Activated naive CD8-positive, alpha-beta T cell treated with anti-CD3 and anti-CD28 coated beads for 36 hours (primary cell): ENCODE data around the gene CCSER2. TPM values are rescaled to one million over a fixed set of nuclear protein-coding genes. Genes with fewer than 3 reads are reported as not detected.

ENCODE experiments used
- DNase-seq: peaks from one replicate; pipeline ENCODE4 v3.0.0; 2021
- H3K27ac Mint-ChIP-seq: one replicate; pipeline ENCODE4 v1.8.0; 2022; ENCODE audit warnings: mild to moderate bottlenecking, moderate library complexity, mixed read lengths
- H3K27me3 Mint-ChIP-seq: one replicate; pipeline ENCODE4 v1.8.0; 2022; ENCODE audit warnings: mild to moderate bottlenecking, mixed read lengths
- H3K36me3 Mint-ChIP-seq: one replicate; pipeline ENCODE4 v1.8.0; 2021; ENCODE audit warnings: mild to moderate bottlenecking, mixed read lengths
- H3K4me1 Mint-ChIP-seq: one replicate; pipeline ENCODE4 v1.8.0; 2021; ENCODE audit warnings: mixed read lengths
- H3K4me3 Mint-ChIP-seq: one replicate; pipeline ENCODE4 v1.8.0; 2022; ENCODE audit warnings: mild to moderate bottlenecking, moderate library complexity, mixed read lengths
- H3K9me3 Mint-ChIP-seq: one replicate; pipeline ENCODE4 v1.8.0; 2022; ENCODE audit warnings: mixed read lengths
- total RNA-seq, 2 experiments: library from RNA; stranded (reverse); gene quantifications; one replicate each; pipeline ENCODE4 v1.2.3, GENCODE V29; 2021

CCSER2 gene
- total RNA-seq, 2 experiments from 2014 or later, result 42.4 to 43.8 TPM

DNA sequence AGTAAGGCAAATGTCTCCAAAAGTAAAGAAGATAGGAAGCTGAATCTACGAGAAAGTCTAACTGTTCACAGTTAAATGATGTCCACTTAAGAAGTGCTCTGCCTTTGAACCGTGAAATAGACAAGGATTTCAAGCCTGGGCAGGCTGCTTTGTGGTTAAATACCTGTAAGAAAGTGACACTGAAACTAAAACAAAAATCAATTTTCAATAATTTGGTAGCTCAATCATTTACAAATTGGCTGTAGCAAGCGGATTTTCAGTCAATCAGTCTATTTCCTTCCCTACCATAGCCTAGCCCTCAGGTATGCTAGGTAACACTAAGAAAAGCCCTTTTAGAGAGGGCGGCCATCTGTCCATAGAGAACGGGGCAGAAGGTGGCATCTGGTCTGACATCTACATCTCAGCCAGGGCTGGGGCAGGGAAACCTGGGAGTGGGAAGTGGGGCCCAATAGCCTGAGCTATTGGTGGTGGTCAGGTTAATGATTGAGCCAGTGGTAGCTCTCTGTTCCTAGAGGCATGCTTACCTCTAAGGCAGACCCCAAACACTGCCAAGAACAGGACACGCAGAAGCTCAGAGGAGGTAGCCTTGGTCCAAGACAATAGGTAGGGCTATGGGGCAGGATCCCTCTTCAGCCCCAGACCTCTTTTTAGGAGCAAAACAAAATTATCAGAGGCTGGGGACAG lies 223.2 kb downstream of the CCSER2 start:
- H3K27me3 Mint-ChIP-seq, result peaks cover 5% of the 10 kb centered on the region
- H3K4me3 Mint-ChIP-seq, result no peak overlapping the region
- H3K4me1 Mint-ChIP-seq, result no peaks in the 10 kb centered on the region
- no peaks in the 10 kb centered on the region for H3K9me3 Mint-ChIP-seq
- no peaks in the 10 kb centered on the region for H3K36me3 Mint-ChIP-seq
- H3K27ac Mint-ChIP-seq, result no peak overlapping the region
- DNase-seq, result no peak

- Mint-ChIP-seq H3K36me3 (no peaks in the 10 kb centered on the region), H3K27ac (no peak overlapping the region), H3K27me3 (peaks cover 5% of the 10 kb centered on the region), H3K4me1 (no peaks in the 10 kb centered on the region), H3K9me3 (no peaks in the 10 kb centered on the region), H3K4me3 (no peak overlapping the region)
- DNase-seq, result no peak
Observed at GRCh38 chr10:84552478-84552877, 224.1 kb downstream of the CCSER2 start.

DNA sequence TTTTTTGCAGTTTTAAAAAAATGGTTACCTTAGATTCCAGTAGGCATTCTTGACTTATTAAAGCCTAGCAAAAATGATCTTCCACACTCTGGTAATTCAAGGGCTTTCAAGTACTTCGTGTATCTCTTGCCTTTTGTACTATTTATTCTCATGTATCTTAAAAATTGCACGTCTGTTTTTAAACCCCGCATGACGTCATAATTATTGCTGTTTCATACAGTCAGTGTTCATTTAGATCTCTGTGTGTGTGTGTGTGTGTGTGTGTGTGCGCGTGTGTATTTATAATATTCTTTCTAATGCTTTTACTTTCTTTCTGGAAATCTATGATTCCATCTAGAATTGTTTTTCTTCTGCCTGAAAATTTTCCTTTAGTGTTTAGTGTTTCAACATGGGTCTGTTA lies 234.2 kb downstream of the CCSER2 start:
- Mint-ChIP-seq H3K4me1 (no peaks in the 10 kb centered on the region), H3K4me3 (no peak overlapping the region), H3K27ac (no peak overlapping the region), H3K36me3 (no peaks in the 10 kb centered on the region), H3K9me3 (no peaks in the 10 kb centered on the region), H3K27me3 (peaks cover 47% of the 10 kb centered on the region)
- DNase-seq, result no peak

DNA sequence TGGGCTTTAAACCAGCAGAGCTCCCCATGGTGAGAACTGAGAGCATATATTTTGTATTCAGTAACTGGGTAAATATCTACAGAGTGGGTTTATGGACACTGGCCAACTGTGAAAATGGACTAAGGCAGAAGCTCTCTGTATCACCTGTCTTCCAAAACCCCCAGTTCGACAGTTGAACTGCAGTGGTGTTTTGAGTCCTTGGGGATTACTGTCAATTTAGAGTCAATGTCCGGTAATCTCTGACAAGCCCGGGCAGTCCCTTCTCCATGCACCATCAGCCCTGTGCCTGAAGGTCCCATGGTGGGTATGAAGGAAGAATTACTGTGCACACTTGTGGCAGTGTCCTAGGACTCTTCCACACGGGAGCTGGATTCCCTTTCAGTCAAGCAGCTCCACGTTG lies 235.0 kb downstream of the CCSER2 start:
- H3K27me3 Mint-ChIP-seq, result peaks cover 51% of the 10 kb centered on the region
- no peaks in the 10 kb centered on the region for H3K36me3 Mint-ChIP-seq
- no peaks in the 10 kb centered on the region for H3K9me3 Mint-ChIP-seq
- no peaks in the 10 kb centered on the region for H3K4me1 Mint-ChIP-seq
- DNase-seq, result no peak
- no peak overlapping the region for H3K27ac Mint-ChIP-seq
- no peak overlapping the region for H3K4me3 Mint-ChIP-seq

DNA sequence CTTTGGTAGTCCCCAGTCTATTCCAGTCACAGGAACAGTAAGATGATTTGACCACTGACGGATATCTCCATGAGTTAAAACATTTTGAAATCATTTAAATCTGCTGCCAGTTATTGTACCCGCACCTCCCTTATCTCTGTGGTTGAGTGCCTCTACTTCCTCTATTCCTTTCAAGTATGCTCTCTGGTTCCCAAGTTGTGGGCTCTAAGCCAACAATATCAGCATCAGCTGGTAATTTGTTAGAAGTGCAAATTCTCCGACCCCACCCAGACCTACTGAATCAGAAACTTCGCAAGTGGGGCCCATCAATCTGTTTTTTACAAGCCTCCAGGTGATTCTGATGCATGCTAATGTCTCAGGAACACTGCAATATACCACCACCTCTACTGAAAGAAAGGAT lies 235.5 kb downstream of the CCSER2 start:
- no peaks in the 10 kb centered on the region for H3K36me3 Mint-ChIP-seq
- no peak overlapping the region for H3K27ac Mint-ChIP-seq
- no peak overlapping the region for H3K4me3 Mint-ChIP-seq
- H3K4me1 Mint-ChIP-seq, result no peaks in the 10 kb centered on the region
- no peak for DNase-seq
- peaks cover 54% of the 10 kb centered on the region for H3K27me3 Mint-ChIP-seq
- H3K9me3 Mint-ChIP-seq, result no peaks in the 10 kb centered on the region

- no peak for DNase-seq
- Mint-ChIP-seq H3K27ac (no peak overlapping the region), H3K27me3 (peaks cover 59% of the 10 kb centered on the region), H3K9me3 (no peaks in the 10 kb centered on the region), H3K4me3 (no peak overlapping the region), H3K4me1 (no peaks in the 10 kb centered on the region), H3K36me3 (no peaks in the 10 kb centered on the region)
Observed at GRCh38 chr10:84565881-84566582, 237.6 kb downstream of the CCSER2 start.

GRCh38 chr10:84567133-84567532 lies 238.7 kb downstream of the CCSER2 start:
- Mint-ChIP-seq H3K4me1 (no peaks in the 10 kb centered on the region), H3K4me3 (no peak overlapping the region), H3K36me3 (no peaks in the 10 kb centered on the region), H3K27me3 (peaks cover 56% of the 10 kb centered on the region), H3K27ac (no peak overlapping the region), H3K9me3 (peaks cover 2% of the 10 kb centered on the region)
- DNase-seq, result no peak

Other genes with a start within 250 kb of the CCSER2 start
- gene GHITM, start 189.1 kb upstream of the CCSER2 start, total RNA-seq, result 100 to 1,000 TPM; 218 to 227 TPM
- not detected for gene GPR15LG, start 154.8 kb upstream of the CCSER2 start, total RNA-seq
- gene CDHR1, start 134.1 kb upstream of the CCSER2 start, total RNA-seq, result 1 to 10 TPM in 1 of 2 experiments, under 1 TPM in 1; 0.91 to 1.6 TPM
- not detected for gene LRIT2, start 103.0 kb upstream of the CCSER2 start, total RNA-seq
- not detected for gene LRIT1, start 87.0 kb upstream of the CCSER2 start, total RNA-seq
- not detected for gene RGR, start 83.5 kb upstream of the CCSER2 start, total RNA-seq